ENCODE measurements around the gene FAM120B.

DNA sequence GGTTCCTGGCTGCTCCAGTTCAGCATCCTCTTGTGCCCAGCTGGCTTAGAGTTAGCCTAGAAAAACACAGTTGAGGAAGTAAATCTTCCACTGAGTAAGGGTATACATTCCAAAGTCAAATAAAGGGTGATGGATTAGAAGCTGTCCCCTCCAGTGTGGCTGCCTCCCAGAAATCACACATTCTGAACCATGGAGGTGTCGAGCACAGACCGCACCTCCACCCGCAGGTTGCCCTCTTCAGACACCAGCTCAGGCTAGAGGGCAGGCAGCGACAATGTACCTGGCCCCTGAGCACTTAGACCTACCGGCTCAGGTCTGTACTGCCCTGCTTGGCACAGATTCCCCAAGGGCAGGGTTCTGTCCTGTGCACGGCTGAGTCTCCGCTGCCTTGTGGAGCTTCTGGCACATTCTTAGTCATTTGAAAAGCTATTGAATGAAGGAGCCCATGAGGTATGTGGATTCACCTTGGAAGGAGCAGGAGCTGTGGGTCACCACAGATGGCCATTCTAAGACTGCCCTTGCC, 118.1 kb downstream of the FAM120B start:
- no peak for TF ChIP-seq ZNF114 (CRISPR knock-in tag; IDR thresholded peaks at IDR 0.05)
- TF ChIP-seq, protein P1, sequence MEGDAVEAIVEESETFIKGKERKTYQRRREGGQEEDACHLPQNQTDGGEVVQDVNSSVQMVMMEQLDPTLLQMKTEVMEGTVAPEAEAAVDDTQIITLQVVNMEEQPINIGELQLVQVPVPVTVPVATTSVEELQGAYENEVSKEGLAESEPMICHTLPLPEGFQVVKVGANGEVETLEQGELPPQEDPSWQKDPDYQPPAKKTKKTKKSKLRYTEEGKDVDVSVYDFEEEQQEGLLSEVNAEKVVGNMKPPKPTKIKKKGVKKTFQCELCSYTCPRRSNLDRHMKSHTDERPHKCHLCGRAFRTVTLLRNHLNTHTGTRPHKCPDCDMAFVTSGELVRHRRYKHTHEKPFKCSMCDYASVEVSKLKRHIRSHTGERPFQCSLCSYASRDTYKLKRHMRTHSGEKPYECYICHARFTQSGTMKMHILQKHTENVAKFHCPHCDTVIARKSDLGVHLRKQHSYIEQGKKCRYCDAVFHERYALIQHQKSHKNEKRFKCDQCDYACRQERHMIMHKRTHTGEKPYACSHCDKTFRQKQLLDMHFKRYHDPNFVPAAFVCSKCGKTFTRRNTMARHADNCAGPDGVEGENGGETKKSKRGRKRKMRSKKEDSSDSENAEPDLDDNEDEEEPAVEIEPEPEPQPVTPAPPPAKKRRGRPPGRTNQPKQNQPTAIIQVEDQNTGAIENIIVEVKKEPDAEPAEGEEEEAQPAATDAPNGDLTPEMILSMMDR (conservative IDR thresholded peaks at IDR 0.05; ENCODE audit: low read depth in 2 of 2): no peak

Measured in GM23338 (cell line).